ENCODE results near the gene ALDH18A1.

DNA sequence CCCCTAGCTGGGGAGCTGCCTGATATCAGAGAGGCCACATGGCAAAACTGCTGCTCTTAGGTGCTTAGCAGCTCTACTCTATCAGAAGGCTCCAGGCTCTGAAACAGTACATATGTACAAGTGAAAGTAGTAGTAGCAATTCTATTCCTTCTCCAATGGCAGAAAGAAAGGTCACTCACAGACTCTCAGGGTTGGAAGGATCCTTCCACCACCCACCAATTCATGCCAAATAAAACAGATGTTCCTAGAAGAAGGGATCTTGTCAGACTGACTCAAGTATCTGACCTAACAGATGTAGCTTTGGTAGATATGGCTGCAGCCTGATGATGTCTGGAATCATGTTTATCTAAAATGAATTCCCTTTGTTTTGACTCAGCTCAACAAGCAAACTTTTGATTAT is 8.0 kb upstream of the ALDH18A1 start:
- TF ChIP-seq CTCF (IDR thresholded peaks at IDR 0.05) (no peak), POLR2A (IDR thresholded peaks at IDR 0.05) (no peak)

All from thyroid gland (tissue), 4 donors.